Memory B cell (primary cell): ENCODE results near the gene AICDA.
"Not testable (repeated sequence)": the region's sequence is repeated elsewhere in the genome, so short reads cannot be mapped to it uniquely, and the experiment has no call there.

ENCODE experiments used
- ATAC-seq: fragments of 150-1000 bp; cut with Tn5 transposase; 2 replicates; pipeline ENCODE4 v1.10.0; 2021; ENCODE audit warnings: low read depth, mild to moderate bottlenecking, moderate library complexity
- DNase-seq, 2 donors: peaks; one replicate each; pipeline ENCODE4 v3.0.0; 2022; ENCODE audit warnings: low spot score in 2 of 2
- H3K27ac Mint-ChIP-seq: one replicate; pipeline ENCODE4 v1.8.0; 2022; ENCODE audit warnings: mild to moderate bottlenecking, moderate library complexity, mixed read lengths
- H3K27me3 Mint-ChIP-seq: one replicate; pipeline ENCODE4 v1.8.0; 2022; ENCODE audit warnings: mixed read lengths
- H3K36me3 Mint-ChIP-seq: one replicate; pipeline ENCODE4 v1.8.0; 2022; ENCODE audit warnings: mild to moderate bottlenecking, mixed read lengths
- H3K4me1 Mint-ChIP-seq: one replicate; pipeline ENCODE4 v1.8.0; 2022; ENCODE audit warnings: mixed read lengths
- H3K4me3 Mint-ChIP-seq: one replicate; pipeline ENCODE4 v1.8.0; 2022; ENCODE audit warnings: mild to moderate bottlenecking, moderate library complexity, mixed read lengths
- H3K9me3 Mint-ChIP-seq: one replicate; pipeline ENCODE4 v1.8.0; 2022; ENCODE audit warnings: mixed read lengths

The AICDA gene

DNA sequence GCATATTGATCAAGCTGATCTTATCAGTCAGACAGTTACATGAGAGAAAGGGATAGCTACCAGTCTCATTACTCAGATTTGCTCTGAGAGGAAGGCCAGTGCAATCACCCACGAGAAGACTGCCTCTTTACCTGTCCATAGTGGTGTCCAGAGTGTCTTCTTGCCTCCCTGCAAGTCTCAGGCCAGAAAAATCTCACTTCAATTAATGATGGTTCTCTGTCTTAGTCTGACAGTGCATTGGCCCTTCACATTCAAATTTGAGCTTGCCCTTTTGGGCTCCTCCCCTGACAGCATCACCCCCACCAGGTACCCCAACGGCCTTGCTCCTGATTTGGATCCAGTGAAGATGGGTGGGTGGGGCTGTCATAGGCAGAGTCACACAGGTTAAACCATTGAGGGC, at the start of gene AICDA:
TSS of gene AICDA (minus strand) at position 231 of the 400 bp plus-strand sequence. CDS start at position 139, 92 bp downstream.
- no peaks in the 10 kb centered on the region for H3K27me3 Mint-ChIP-seq
- no peaks in the 10 kb centered on the region for H3K36me3 Mint-ChIP-seq
- DNase-seq (no peak), ATAC-seq (no peak)
- H3K4me3 Mint-ChIP-seq: peak within 1 kb of the TSS; percentile 21
- peaks cover 28% of the 10 kb centered on the region for H3K4me1 Mint-ChIP-seq
- no peaks in the 10 kb centered on the region for H3K9me3 Mint-ChIP-seq
- no peak within 1 kb of the TSS for H3K27ac Mint-ChIP-seq

DNA sequence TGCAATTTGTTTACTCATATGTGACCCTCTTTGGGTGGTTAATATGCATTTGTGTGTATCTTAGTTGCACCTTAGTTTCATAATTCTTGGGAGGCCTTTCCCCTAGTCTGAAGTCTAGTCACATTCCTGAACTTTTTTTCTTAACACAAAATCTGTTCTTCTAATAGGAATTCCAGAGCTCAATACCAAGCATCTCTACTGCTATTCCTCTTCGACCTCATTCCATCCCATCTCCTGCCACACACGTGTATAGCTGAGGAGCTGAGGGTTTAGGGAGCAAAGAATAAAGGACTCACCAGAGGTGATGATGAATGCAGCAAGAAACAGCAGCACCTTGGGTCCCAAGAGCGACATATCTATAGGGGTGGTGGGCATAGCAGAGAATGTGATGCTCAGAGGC, 49.1 kb upstream of the AICDA start:
- no peaks in the 10 kb centered on the region for H3K4me1 Mint-ChIP-seq
- H3K36me3 Mint-ChIP-seq: peaks cover 2% of the 10 kb centered on the region
- no peak overlapping the region for H3K27ac Mint-ChIP-seq
- peaks cover 2% of the 10 kb centered on the region for H3K27me3 Mint-ChIP-seq
- DNase-seq (no peak), ATAC-seq (no peak)
- no peaks in the 10 kb centered on the region for H3K9me3 Mint-ChIP-seq
- H3K4me3 Mint-ChIP-seq: no peak overlapping the region

DNA sequence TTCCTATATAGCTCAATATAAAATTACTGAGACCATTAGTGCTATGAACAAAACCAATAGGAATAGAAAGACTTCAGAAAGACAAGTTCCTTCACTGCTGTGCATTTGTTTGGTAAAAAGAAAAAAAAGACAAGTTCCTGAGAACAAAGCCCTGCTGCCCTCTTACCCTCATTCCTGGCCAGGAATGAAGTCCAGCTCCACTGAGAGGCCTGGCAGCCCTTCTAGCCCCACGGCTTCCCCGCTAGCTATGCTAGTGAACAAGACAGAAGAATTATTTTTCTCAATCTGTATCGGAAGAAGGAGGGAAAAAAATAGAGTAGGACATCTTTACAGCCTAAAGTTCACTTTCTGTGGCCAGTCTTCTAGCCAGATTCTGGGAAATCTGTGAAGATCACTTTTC, 48.4 kb upstream of the AICDA start:
- Mint-ChIP-seq H3K4me1 (no peaks in the 10 kb centered on the region), H3K9me3 (no peaks in the 10 kb centered on the region), H3K4me3 (no peak overlapping the region), H3K27me3 (peaks cover 2% of the 10 kb centered on the region), H3K27ac (no peak overlapping the region), H3K36me3 (peaks cover 2% of the 10 kb centered on the region)
- DNase-seq (no peak), ATAC-seq (no peak)

DNA sequence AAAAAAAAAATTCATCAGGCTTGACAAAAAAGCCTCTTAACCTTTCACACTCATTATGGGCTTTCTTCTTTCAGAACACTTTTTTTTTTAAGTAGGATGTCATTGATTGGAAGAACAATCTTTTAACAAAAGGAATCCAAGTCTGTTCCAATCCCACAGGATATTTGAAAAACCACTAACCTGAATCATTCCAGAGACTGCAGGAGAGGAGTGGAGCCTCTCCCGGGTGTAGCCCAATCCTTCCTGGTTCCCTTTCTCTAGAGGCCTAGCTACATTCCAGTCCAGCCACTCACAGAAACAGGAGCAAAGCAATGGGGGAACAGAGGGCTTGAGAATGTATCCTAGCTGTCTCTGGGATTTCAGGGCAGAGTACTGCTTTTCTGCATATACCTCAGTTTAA, 45.7 kb upstream of the AICDA start:
- ATAC-seq: no peak
- peaks cover 2% of the 10 kb centered on the region for H3K36me3 Mint-ChIP-seq

DNA sequence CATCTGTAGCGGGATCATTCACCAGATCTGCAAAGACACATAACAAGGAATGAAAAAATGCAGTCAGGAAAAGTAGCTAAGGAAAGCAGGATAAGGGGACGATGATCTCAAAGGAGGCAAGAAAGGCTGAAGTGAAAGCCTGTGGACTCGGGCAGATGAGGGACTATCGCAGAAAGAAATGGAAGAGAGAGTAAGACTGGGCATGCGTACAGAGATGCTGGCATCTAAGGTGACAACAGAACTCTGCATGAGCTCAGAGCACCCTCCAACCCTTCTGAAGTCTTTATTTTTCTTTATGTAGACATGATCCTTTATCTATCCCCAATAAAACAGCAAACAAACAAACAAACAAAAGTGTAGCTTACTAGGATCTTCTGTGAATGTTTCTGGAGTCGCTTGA, 42.8 kb upstream of the AICDA start:
- peaks cover 2% of the 10 kb centered on the region for H3K36me3 Mint-ChIP-seq
- H3K4me1 Mint-ChIP-seq: no peaks in the 10 kb centered on the region
- ATAC-seq: no peak
- no peak for DNase-seq
- no peak overlapping the region for H3K4me3 Mint-ChIP-seq
- no peaks in the 10 kb centered on the region for H3K9me3 Mint-ChIP-seq
- H3K27ac Mint-ChIP-seq: no peak overlapping the region
- peaks cover 5% of the 10 kb centered on the region for H3K27me3 Mint-ChIP-seq

More for the DNA sequence above, 45.7 kb upstream of the AICDA start:
- Mint-ChIP-seq H3K9me3 (no peaks in the 10 kb centered on the region), H3K4me3 (no peak overlapping the region), H3K27me3 (peaks cover 2% of the 10 kb centered on the region), H3K27ac (no peak overlapping the region), H3K4me1 (no peaks in the 10 kb centered on the region)
- no peak for DNase-seq

DNA sequence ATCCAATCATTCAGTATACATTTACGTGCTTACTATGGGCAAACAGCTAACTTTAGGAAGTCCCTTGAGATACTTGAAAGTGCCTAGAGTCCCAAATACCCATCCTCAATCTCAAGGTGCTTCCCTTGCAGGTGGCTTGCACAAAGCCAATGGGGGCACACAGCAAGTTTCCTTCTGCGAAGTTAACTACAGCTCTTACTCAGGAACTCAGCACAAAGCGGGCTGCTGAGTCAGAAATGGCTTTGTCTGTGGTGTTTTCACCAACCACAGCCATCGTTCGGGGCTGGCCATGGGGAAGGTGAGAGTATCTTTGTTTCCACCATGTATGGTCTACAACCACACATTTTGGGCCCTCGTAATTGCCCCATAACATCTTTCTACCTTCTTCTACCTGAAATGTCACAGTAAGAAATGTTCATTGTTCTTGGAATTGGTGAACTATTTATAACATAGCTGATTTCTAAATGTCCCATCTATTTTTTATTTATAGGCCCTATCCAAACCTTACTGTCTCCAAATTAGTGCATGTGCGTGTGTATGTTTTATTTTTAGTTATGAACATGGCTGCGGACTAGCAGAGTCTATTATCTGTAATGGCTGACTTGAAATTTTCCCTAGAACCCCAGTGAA, 36.0 kb upstream of the AICDA start:
- Mint-ChIP-seq H3K36me3 (no peaks in the 10 kb centered on the region), H3K4me3 (no peak overlapping the region), H3K9me3 (no peaks in the 10 kb centered on the region), H3K27ac (peak overlapping the region; percentile 21), H3K4me1 (peaks cover 20% of the 10 kb centered on the region), H3K27me3 (peaks cover 7% of the 10 kb centered on the region)
- ATAC-seq (no peak), DNase-seq (no peak)

DNA sequence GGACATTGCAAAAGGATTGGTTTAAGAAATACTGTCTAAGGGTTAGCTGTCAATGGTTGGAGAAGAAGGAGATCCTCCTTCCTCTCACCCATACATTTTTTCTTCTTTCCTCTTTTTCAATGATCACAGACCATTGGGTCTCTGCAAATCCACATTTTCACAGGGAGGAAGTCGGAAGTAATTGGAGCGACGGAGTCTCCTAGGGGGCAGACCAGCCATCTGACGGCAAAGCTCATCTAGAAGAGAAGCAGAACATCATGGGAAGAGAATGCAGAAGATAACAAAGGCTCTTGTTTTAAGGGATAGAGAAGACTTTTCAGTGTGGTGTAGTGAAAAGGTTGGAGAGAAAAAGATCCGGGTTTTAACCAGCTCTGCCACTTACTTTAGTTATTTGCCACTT, 35.3 kb upstream of the AICDA start:
- H3K9me3 Mint-ChIP-seq: no peaks in the 10 kb centered on the region
- H3K27me3 Mint-ChIP-seq: peaks cover 4% of the 10 kb centered on the region
- peaks cover 21% of the 10 kb centered on the region for H3K4me1 Mint-ChIP-seq
- H3K4me3 Mint-ChIP-seq: no peak overlapping the region
- ATAC-seq (no peak), DNase-seq (no peak)
- H3K27ac Mint-ChIP-seq: no peak overlapping the region
- H3K36me3 Mint-ChIP-seq: no peaks in the 10 kb centered on the region

DNA sequence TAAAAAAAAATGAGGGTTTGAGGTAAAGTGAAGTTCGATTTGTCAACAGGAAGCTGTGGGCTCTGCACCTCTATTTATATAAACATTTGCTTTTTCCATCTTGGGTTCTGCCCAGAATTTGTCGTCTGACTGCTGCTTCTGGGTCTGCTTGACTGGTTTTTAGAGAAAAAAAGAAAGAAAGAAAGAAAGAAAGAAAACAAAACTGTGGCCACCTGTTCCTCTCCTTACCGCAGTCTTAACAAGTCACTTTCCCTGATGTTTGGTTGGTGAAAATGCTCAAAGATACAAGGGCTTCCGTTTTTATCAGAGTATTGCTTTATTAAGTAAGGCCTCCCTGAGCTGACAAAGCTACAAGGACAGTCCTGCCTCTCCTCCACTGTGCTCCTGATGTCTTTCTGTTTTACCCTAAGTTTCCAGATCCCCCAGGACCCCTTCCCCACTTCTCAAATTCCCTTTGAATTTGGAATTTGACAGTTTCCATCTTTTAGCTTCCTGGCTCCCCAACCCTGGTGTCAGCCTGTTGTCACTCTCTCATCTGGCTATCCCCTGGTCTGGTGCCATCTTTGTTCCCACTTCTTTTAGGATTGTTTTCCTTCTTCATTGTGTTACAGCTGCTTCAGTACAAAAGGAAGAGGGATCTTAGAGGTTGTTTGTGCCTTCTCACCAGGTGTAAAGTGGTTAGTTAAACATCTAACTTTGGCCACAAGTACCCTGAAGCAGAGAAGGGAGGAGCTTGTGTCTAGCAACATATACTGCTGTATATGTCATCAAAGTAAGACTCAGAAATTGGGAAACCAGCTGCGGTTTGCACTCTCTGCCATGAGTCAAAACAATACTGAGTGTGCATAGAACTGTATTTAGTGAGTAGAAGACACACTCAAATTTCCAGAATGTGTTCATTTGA, 31.9 kb upstream of the AICDA start:
- H3K27ac Mint-ChIP-seq: peak overlapping the region; percentile 95
- no peaks in the 10 kb centered on the region for H3K9me3 Mint-ChIP-seq
- peak overlapping the region; percentile 57 for H3K4me3 Mint-ChIP-seq
- ATAC-seq (peak; percentile 78), DNase-seq (no peak)
- peaks cover 21% of the 10 kb centered on the region for H3K4me1 Mint-ChIP-seq
- H3K27me3 Mint-ChIP-seq: peaks cover 2% of the 10 kb centered on the region
- no peaks in the 10 kb centered on the region for H3K36me3 Mint-ChIP-seq

DNA sequence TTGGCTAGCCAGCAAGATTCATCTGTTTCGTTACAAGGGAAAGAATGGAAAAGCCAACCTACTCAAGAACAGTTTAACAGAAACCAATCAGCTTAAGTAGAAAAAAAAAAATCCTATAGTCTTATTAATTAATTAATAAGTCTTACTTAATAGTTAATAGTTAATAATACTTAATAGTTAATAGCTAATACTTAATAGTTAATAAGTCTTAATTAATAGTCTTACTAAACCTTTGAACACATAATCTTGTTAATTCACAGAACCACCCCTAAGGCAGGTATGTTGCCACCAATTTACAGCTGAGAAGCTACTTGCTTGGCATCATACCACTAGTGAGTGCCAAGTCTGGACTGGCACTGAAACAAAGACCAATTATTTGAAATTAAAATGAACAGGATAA, 30.1 kb upstream of the AICDA start:
- Mint-ChIP-seq H3K36me3 (no peaks in the 10 kb centered on the region), H3K27me3 (no peaks in the 10 kb centered on the region), H3K4me3 (no peak overlapping the region), H3K4me1 (peaks cover 19% of the 10 kb centered on the region), H3K27ac (no peak overlapping the region), H3K9me3 (no peaks in the 10 kb centered on the region)
- ATAC-seq: no peak
- no peak for DNase-seq

DNA sequence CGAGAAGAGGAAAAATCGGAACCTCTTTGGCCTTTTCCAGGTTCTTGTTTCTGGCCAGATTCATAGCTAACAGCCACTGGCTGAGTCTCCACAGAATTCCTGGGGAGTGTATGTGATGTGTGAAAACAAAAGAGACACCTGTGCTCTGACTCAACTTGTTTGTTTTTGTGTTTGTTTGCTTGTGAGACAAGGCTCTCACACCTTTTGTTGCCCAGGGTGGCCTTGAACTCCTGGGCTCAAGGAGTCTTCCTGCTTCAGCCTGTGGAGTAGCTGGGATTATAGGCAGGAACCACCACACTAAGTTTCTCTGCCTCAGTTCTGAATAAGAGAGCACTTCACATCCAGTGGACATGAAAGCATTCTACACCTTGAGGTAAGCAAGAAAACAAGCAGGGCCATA, 27.3 kb upstream of the AICDA start:
- no peak for DNase-seq
- H3K36me3 Mint-ChIP-seq: no peaks in the 10 kb centered on the region
- no peaks in the 10 kb centered on the region for H3K9me3 Mint-ChIP-seq
- peaks cover 16% of the 10 kb centered on the region for H3K4me1 Mint-ChIP-seq
- H3K4me3 Mint-ChIP-seq: no peak overlapping the region
- ATAC-seq: no peak
- peak overlapping the region; percentile 33 for H3K27ac Mint-ChIP-seq
- no peaks in the 10 kb centered on the region for H3K27me3 Mint-ChIP-seq

DNA sequence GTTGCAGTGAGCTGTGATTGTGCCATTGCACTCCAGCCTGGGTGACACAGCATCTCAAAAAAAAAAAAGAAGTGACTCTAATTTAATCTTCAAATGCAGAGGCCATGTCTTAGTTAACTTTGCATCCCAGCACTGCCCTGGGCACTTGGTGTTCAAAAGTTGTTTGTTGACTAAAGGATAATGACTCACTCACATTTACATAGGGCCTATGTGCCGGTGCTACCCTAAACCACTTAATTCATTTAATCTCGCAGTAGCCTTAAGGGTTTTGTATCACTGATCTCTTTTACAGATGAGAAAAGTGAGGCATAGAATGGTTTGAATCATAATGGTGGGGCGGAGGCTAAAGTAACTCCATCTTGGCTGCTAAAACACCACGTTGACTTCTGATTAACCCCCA, 26.3 kb upstream of the AICDA start:
- no peak for DNase-seq
- H3K36me3 Mint-ChIP-seq: no peaks in the 10 kb centered on the region
- no peaks in the 10 kb centered on the region for H3K9me3 Mint-ChIP-seq
- peak overlapping the region; percentile 33 for H3K27ac Mint-ChIP-seq
- H3K4me3 Mint-ChIP-seq: no peak overlapping the region
- peaks cover 8% of the 10 kb centered on the region for H3K4me1 Mint-ChIP-seq
- ATAC-seq: no peak
- H3K27me3 Mint-ChIP-seq: no peaks in the 10 kb centered on the region

DNA sequence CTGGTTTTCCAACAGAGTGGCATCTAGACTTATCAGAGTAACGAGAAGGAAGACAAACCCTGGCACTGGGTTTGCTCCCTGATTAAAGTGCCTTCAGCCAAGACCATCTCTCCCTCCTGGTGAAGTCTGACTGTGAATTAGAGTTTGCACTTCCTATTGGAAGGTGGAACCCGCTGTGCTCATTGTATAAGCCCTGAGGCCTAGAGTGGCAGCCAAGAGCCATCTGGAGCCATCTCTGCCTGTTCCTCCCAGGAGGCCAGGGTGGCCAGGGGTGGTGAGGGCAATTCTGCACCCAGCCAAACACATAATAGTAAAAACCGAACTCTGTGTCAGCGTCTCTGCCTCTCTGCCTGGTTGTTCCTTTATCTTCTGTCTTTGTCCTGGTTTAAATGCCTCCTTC, 25.0 kb upstream of the AICDA start:
- Mint-ChIP-seq H3K27me3 (no peaks in the 10 kb centered on the region), H3K27ac (no peak overlapping the region), H3K4me3 (no peak overlapping the region), H3K36me3 (no peaks in the 10 kb centered on the region), H3K4me1 (peaks cover 3% of the 10 kb centered on the region), H3K9me3 (no peaks in the 10 kb centered on the region)
- DNase-seq: no peak
- ATAC-seq: no peak

DNA sequence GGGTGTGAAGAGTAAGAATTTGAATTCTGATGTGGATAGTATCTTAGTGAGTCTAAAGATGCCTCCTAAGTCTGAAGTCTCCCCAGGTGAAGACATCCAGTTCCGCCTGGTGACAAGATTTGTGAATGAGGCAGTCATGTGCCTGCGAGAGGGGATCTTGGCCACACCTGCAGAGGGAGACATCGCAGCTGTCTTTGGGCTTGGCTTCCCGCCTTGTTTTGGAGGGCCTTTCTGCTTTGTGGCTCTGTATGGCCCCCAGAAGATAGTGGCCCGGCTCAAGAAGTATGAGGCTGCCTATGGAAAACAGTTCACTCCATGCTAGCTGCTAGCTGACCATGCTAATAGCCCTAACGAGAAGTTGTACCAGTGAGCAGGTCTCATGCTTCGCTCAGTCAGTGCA, 24.6 kb upstream of the AICDA start:
- no peaks in the 10 kb centered on the region for H3K9me3 Mint-ChIP-seq
- no peak overlapping the region for H3K4me3 Mint-ChIP-seq
- H3K4me1 Mint-ChIP-seq: peaks cover 3% of the 10 kb centered on the region
- no peaks in the 10 kb centered on the region for H3K36me3 Mint-ChIP-seq
- H3K27me3 Mint-ChIP-seq: no peaks in the 10 kb centered on the region
- no peak for DNase-seq
- no peak overlapping the region for H3K27ac Mint-ChIP-seq
- no peak for ATAC-seq

DNA sequence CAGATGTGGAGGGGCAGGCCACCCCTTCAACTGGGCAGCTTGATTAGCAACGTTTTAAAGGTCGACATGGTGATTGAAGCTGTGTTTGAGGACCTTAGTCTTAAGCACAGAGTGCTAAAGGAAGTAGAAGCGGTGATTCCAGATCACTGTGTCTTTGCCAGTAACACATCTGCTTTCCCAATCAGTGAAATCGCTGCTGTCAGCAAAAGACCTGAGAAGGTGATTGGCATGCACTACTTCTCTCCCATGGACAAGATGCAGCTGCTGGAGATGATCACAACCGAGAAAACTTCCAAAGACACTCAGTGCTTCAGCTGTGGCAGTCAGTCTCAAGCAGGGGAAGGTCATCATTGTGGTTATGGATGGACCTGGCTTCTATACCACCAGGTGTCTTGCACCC, 23.9 kb upstream of the AICDA start:
- Mint-ChIP-seq H3K27me3 (no peaks in the 10 kb centered on the region), H3K4me1 (peaks cover 3% of the 10 kb centered on the region), H3K36me3 (no peaks in the 10 kb centered on the region), H3K9me3 (no peaks in the 10 kb centered on the region), H3K27ac (no peak overlapping the region), H3K4me3 (no peak overlapping the region)
- DNase-seq (no peak), ATAC-seq (no peak)

DNA sequence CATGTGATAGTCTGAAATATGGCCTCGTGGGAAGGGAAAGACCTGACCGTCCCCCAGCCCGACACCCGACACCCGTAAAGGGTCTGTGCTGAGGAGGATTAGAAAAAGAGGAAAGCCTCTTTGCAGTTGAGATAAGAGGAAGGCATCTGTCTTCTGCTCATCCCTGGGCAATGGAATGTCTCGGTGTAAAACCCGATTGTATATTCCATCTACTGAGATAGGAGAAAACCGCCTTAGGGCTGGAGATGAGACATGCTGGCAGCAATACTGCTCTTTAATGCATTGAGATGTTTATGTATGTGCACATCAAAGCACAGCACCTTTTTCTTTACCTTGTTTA, 23.3 kb upstream of the AICDA start:
- H3K36me3 Mint-ChIP-seq, H3K27ac Mint-ChIP-seq, DNase-seq, H3K9me3 Mint-ChIP-seq, H3K27me3 Mint-ChIP-seq, ATAC-seq, H3K4me1 Mint-ChIP-seq, H3K4me3 Mint-ChIP-seq: not testable (repeated sequence)
